Parathyroid adenoma (tissue), 2 donors: ENCODE data around the gene STT3B.

Source experiments
- H2AFZ ChIP-seq: fragments of 300-600 bp; sonication (generic); one replicate; pipeline ENCODE4 v1.7.0; 2017; ENCODE audit warnings: antibody characterized with exemption, mild to moderate bottlenecking
- H3K27ac ChIP-seq: fragments of 300-600 bp; sonication (generic); one replicate; pipeline ENCODE4 v1.7.0; 2017
- H3K27me3 ChIP-seq: fragments of 300-600 bp; sonication (generic); one replicate; pipeline ENCODE4 v1.7.0; 2017; ENCODE audit warnings: low read length; ENCODE audit not compliant: control insufficient read depth, insufficient read depth
- H3K36me3 ChIP-seq: fragments of 300-600 bp; sonication (generic); one replicate; pipeline ENCODE4 v1.7.0; 2017; ENCODE audit warnings: low read length; ENCODE audit not compliant: control insufficient read depth, insufficient read depth
- H3K4me1 ChIP-seq: fragments of 300-600 bp; sonication (generic); one replicate; pipeline ENCODE4 v1.7.0; 2017; ENCODE audit warnings: control low read depth
- H3K4me2 ChIP-seq: fragments of 300-600 bp; sonication (generic); one replicate; pipeline ENCODE4 v1.7.0; 2017; ENCODE audit warnings: low read length
- H3K4me3 ChIP-seq: fragments of 300-600 bp; sonication (generic); one replicate; pipeline ENCODE4 v1.7.0; 2017; ENCODE audit warnings: low read depth, low read length
- H3K79me2 ChIP-seq: fragments of 300-600 bp; sonication (generic); one replicate; pipeline ENCODE4 v1.7.0; 2017; ENCODE audit warnings: control low read depth
- H3K9ac ChIP-seq: fragments of 300-600 bp; sonication (generic); one replicate; pipeline ENCODE4 v1.7.0; 2017; ENCODE audit warnings: mild to moderate bottlenecking
- H3K9me3 ChIP-seq: fragments of 300-600 bp; sonication (generic); one replicate; pipeline ENCODE4 v1.7.0; 2017; ENCODE audit warnings: low read length; ENCODE audit not compliant: control insufficient read depth
- CTCF ChIP-seq: fragments of 300-600 bp; sonication (generic); IDR thresholded peaks from one replicate; pipeline ENCODE4 v1.7.0; 2017; ENCODE audit warnings: antibody characterized with exemption, mild to moderate bottlenecking
- donor health status: primary hyperparathyroidism.

The STT3B gene

GRCh38 chr3:31661286-31661685, 128.6 kb downstream of the STT3B start:
- no peaks in the 10 kb centered on the region for H3K4me1 ChIP-seq
- H2AFZ ChIP-seq, result no peak overlapping the region
- H3K4me3 ChIP-seq, result no peak overlapping the region
- H3K9me3 ChIP-seq, result no peaks in the 10 kb centered on the region
- H3K36me3 ChIP-seq, result no peaks in the 10 kb centered on the region
- no peak overlapping the region for H3K27ac ChIP-seq
- H3K79me2 ChIP-seq, result no peaks in the 10 kb centered on the region
- H3K4me2 ChIP-seq, result no peak overlapping the region
- no peaks in the 10 kb centered on the region for H3K27me3 ChIP-seq
- no peak overlapping the region for H3K9ac ChIP-seq
- TF ChIP-seq CTCF, result no peak

- no peaks in the 10 kb centered on the region for H3K4me1 ChIP-seq
- no peaks in the 10 kb centered on the region for H3K27me3 ChIP-seq
- H3K79me2 ChIP-seq, result no peaks in the 10 kb centered on the region
- H2AFZ ChIP-seq, result no peak overlapping the region
- no peak for TF ChIP-seq CTCF
- no peak overlapping the region for H3K9ac ChIP-seq
- H3K36me3 ChIP-seq, result no peaks in the 10 kb centered on the region
- H3K4me3 ChIP-seq, result no peak overlapping the region
- no peak overlapping the region for H3K4me2 ChIP-seq
- H3K27ac ChIP-seq, result no peak overlapping the region
- no peaks in the 10 kb centered on the region for H3K9me3 ChIP-seq
Observed at GRCh38 chr3:31661993-31662670, 129.4 kb downstream of the STT3B start.

GRCh38 chr3:31664031-31664430, 131.3 kb downstream of the STT3B start:
- Histone ChIP-seq H3K4me2 (no peak overlapping the region), H3K27ac (no peak overlapping the region), H3K36me3 (no peaks in the 10 kb centered on the region), H3K9me3 (no peaks in the 10 kb centered on the region), H2AFZ (no peak overlapping the region), H3K9ac (no peak overlapping the region), H3K79me2 (no peaks in the 10 kb centered on the region), H3K4me1 (no peaks in the 10 kb centered on the region), H3K27me3 (no peaks in the 10 kb centered on the region), H3K4me3 (no peak overlapping the region)
- TF ChIP-seq CTCF, result no peak

GRCh38 chr3:31667582-31667981, 134.9 kb downstream of the STT3B start:
- Histone ChIP-seq H2AFZ (no peak overlapping the region), H3K4me1 (no peaks in the 10 kb centered on the region), H3K36me3 (no peaks in the 10 kb centered on the region), H3K4me3 (no peak overlapping the region), H3K9me3 (no peaks in the 10 kb centered on the region), H3K9ac (no peak overlapping the region), H3K4me2 (no peak overlapping the region), H3K27ac (no peak overlapping the region), H3K27me3 (no peaks in the 10 kb centered on the region), H3K79me2 (no peaks in the 10 kb centered on the region)
- no peak for TF ChIP-seq CTCF

GRCh38 chr3:31668242-31668641, 135.5 kb downstream of the STT3B start:
- Histone ChIP-seq H3K4me1 (no peaks in the 10 kb centered on the region), H3K27ac (no peak overlapping the region), H2AFZ (no peak overlapping the region), H3K36me3 (no peaks in the 10 kb centered on the region), H3K27me3 (no peaks in the 10 kb centered on the region), H3K4me3 (no peak overlapping the region), H3K9me3 (no peaks in the 10 kb centered on the region), H3K9ac (no peak overlapping the region), H3K79me2 (no peaks in the 10 kb centered on the region), H3K4me2 (no peak overlapping the region)
- no peak for TF ChIP-seq CTCF
